Mesothelial cell of epicardium (in vitro differentiated cells): ENCODE results near the gene SLC17A5. TPM values are rescaled to one million over a fixed set of nuclear protein-coding genes. Genes with fewer than 3 reads are reported as not detected.

Source experiments
- DNase-seq, 2 experiments: peaks; one replicate each; pipeline ENCODE4 v3.0.0; 2021; ENCODE audit warnings: low spot score in 2 of 2; ENCODE audit not compliant: unreplicated experiment in 2 of 2
- H3K27ac Mint-ChIP-seq: 2 replicates; pipeline ENCODE4 v1.8.0; 2021; ENCODE audit warnings: mixed read lengths
- H3K27me3 Mint-ChIP-seq: 2 replicates; pipeline ENCODE4 v1.8.0; 2021; ENCODE audit warnings: low read depth, mixed read lengths
- H3K36me3 Mint-ChIP-seq: 2 replicates; pipeline ENCODE4 v1.8.0; 2021; ENCODE audit warnings: mixed read lengths
- H3K4me1 Mint-ChIP-seq: 2 replicates; pipeline ENCODE4 v1.8.0; 2021; ENCODE audit warnings: mixed read lengths
- H3K4me3 Mint-ChIP-seq: 2 replicates; pipeline ENCODE4 v1.8.0; 2021; ENCODE audit warnings: mild to moderate bottlenecking, moderate library complexity, mixed read lengths
- H3K9me3 Mint-ChIP-seq: 2 replicates; pipeline ENCODE4 v1.8.0; 2021; ENCODE audit warnings: mixed read lengths
- total RNA-seq: library from RNA; stranded (reverse); gene quantifications from 3 replicates; pipeline ENCODE4 v1.2.1, GENCODE V29; 2021
- TF ChIP-seq, protein P1 (sequence below): fragments of 200-600 bp; sonication (generic); IDR thresholded peaks from one replicate; pipeline ENCODE4 v1.5.0; 2021; ENCODE audit warnings: antibody characterized with exemption; ENCODE audit not compliant: unreplicated experiment

Gene SLC17A5
- total RNA-seq, 1 donor from 2014 or later, result 11.8 TPM

DNA sequence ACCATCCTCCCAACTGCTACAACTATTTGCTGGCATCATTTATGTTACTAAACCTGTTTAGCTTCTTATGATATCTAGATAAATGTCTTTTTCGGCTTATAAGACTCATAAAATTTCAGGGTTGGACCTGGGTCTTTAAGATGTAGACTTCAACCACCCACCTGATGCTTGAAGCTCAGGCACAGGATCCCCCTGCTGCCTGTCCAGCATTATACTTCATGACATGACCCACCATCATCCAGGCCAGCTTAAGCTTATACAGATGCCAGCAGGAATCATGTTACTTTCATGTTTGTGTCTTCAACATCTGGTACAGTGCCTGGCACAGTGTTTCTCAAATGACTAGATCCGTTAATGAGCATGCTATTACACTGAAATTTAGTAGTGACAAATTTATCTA is 47.4 kb downstream of the SLC17A5 start:
- Mint-ChIP-seq H3K36me3 (peaks cover 5% of the 10 kb centered on the region), H3K27me3 (no peaks in the 10 kb centered on the region), H3K4me1 (peaks cover 18% of the 10 kb centered on the region), H3K27ac (peak overlapping the region; percentile 59), H3K4me3 (no peak overlapping the region), H3K9me3 (no peaks in the 10 kb centered on the region)
- DNase-seq, result no peak
- TF ChIP-seq, protein P1, sequence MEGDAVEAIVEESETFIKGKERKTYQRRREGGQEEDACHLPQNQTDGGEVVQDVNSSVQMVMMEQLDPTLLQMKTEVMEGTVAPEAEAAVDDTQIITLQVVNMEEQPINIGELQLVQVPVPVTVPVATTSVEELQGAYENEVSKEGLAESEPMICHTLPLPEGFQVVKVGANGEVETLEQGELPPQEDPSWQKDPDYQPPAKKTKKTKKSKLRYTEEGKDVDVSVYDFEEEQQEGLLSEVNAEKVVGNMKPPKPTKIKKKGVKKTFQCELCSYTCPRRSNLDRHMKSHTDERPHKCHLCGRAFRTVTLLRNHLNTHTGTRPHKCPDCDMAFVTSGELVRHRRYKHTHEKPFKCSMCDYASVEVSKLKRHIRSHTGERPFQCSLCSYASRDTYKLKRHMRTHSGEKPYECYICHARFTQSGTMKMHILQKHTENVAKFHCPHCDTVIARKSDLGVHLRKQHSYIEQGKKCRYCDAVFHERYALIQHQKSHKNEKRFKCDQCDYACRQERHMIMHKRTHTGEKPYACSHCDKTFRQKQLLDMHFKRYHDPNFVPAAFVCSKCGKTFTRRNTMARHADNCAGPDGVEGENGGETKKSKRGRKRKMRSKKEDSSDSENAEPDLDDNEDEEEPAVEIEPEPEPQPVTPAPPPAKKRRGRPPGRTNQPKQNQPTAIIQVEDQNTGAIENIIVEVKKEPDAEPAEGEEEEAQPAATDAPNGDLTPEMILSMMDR, result no peak

DNA sequence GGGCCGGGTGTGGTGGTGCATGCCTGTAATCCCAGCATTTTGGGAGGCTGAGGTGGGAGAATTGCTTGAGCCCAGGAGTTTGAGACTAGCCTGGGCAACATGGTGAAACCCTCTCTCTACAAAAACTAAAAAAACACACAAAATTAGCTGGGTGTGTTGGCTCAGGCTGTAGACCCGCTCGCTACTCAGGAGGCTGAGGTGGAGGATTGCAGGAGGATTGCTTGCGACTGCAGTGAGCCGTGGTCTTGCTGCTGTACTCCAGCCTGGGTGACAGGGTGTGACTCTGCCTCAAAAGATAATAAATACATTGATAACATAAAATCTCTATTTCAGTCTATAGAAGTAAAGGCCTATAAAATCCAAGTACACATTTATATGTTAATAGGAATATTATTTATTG is 49.3 kb downstream of the SLC17A5 start:
- Mint-ChIP-seq H3K9me3 (no peaks in the 10 kb centered on the region), H3K4me1 (peaks cover 18% of the 10 kb centered on the region), H3K27ac (no peak overlapping the region), H3K4me3 (no peak overlapping the region), H3K36me3 (peaks cover 6% of the 10 kb centered on the region), H3K27me3 (no peaks in the 10 kb centered on the region)
- TF ChIP-seq, protein P1, result no peak
- DNase-seq, result no peak

DNA sequence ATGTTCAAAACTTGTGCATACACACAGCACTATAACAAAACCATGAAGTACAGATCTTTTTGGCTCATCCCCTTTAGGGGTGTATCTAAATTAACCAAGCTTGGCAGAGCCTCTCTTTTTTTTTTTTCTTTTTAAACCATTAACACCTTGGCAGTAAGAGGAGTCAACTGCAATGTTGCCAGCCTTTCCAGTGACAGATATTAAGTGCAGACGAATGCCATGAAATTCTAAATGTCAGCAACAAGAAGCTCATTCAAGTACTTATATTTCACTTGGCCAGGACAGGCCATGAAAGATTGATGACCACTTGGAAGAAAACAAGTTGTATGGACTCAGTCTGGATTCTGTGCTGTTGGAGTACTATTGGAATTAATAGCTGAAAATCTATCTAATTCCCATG is 49.8 kb downstream of the SLC17A5 start:
- Mint-ChIP-seq H3K36me3 (peaks cover 6% of the 10 kb centered on the region), H3K4me3 (no peak overlapping the region), H3K27me3 (no peaks in the 10 kb centered on the region), H3K27ac (peak overlapping the region; percentile 54), H3K4me1 (peaks cover 18% of the 10 kb centered on the region), H3K9me3 (no peaks in the 10 kb centered on the region)
- TF ChIP-seq, protein P1, result no peak
- DNase-seq, result no peak

DNA sequence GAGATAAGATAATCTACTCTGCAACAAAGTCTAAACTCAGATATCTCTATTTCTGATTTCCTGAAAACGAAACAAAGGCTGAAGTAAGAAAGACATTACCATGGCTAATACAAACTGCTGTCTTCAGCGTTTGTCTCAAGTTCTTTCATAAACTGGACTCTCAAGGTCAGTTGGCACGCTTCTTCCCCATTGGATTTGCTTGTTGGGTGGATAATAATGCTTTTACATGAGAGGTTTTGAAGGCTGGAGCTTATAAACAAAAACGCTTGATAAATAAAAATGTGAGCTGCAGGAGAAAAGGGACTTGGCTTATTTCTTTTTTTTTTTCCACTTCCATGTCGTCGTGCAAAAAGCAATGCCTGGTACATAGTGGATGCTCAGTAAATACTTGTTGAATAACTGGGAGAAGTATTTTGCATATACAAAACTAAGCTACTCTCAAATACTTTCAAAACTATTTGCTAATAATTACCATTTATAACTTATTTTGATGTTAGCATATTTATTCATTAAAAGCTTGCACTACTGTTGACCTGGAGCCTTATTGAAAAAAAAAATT is 67.3 kb downstream of the SLC17A5 start:
- H3K4me1 Mint-ChIP-seq, result peaks cover 21% of the 10 kb centered on the region
- H3K4me3 Mint-ChIP-seq, result peak overlapping the region; percentile 38
- peak overlapping the region; percentile 100 for H3K27ac Mint-ChIP-seq
- DNase-seq, result no peak
- H3K27me3 Mint-ChIP-seq, result no peaks in the 10 kb centered on the region
- TF ChIP-seq, protein P1, result no peak
- no peaks in the 10 kb centered on the region for H3K9me3 Mint-ChIP-seq
- H3K36me3 Mint-ChIP-seq, result peaks cover 2% of the 10 kb centered on the region

DNA sequence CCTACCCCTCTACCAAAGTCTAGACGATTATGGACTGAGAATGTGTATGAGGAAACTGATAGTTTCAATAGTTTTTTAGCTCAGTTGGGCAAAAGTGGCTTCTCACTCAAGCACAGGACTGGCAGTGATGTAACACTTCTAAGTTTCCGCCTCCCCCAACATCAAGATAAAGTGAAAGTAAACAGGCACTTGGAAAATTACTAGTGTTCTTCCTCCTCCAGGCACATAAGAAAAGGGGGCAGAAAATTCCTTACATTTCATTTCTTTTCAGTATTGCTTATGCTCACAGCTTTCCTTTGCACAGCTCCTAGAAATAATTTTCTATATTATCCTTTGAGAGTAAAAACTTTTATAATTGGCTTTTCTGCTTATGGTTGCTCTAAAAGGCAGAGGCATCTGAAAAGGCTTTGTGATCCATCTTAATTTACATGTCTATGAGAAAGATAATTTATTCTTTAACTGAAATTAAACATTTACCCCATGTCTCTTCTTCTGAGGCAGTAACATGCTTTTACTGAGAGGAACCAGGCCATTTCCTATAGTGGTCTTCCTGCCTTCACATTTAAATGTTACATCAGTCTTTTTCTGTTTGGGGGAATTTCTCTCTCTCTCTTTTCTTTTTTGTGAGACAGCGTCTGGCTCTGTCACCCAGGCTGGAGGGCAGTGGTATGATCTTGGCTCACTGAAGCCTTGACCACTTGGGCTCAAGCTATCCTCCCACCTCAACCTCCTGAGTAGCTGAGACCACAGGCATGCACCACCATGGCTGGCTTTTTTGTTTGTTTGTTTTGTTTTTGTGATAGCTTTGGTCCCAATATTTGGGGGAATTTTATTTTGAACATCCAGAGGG is 68.0 kb downstream of the SLC17A5 start:
- Mint-ChIP-seq H3K27me3 (no peaks in the 10 kb centered on the region), H3K36me3 (peaks cover 3% of the 10 kb centered on the region), H3K4me3 (peak overlapping the region; percentile 38), H3K4me1 (peaks cover 23% of the 10 kb centered on the region), H3K27ac (peak overlapping the region; percentile 100), H3K9me3 (peaks cover 2% of the 10 kb centered on the region)
- TF ChIP-seq, protein P1, result no peak
- no peak for DNase-seq
